Neural progenitor cell (in vitro differentiated cells): ENCODE results near the gene SLC6A13. TPM values are rescaled to one million over a fixed set of nuclear protein-coding genes. Genes with fewer than 3 reads are reported as not detected.

Experiments
- DNase-seq: peaks from one replicate; pipeline ENCODE4 v3.0.0-alpha.2; 2016; ENCODE audit warnings: low spot score
- H2AFZ ChIP-seq: fragments of 200-600 bp; sonication (generic); replicated peaks from 2 replicates; pipeline ENCODE4 v1.6.1; 2016; ENCODE audit warnings: antibody characterized with exemption
- H3F3A ChIP-seq: fragments of 200-600 bp; sonication (generic); 2 replicates; pipeline ENCODE4 v1.6.1; 2016; ENCODE audit warnings: antibody characterized with exemption, low read depth
- H3K27ac ChIP-seq: fragments of 200-600 bp; sonication (generic); 2 replicates; pipeline ENCODE4 v1.5.1; 2016; ENCODE audit warnings: mild to moderate bottlenecking
- H3K27me3 ChIP-seq: fragments of 200-600 bp; sonication (generic); 2 replicates; pipeline ENCODE4 v1.6.1; 2016; ENCODE audit warnings: mild to moderate bottlenecking, moderate library complexity
- H3K36me3 ChIP-seq: fragments of 200-600 bp; sonication (generic); 2 replicates; pipeline ENCODE4 v1.5.1; 2016
- H3K4me1 ChIP-seq: fragments of 200-600 bp; sonication (generic); 2 replicates; pipeline ENCODE4 v1.6.1; 2016; ENCODE audit warnings: mixed run types
- H3K4me2 ChIP-seq: fragments of 200-600 bp; sonication (generic); 2 replicates; pipeline ENCODE4 v1.6.1; 2016
- H3K4me3 ChIP-seq: fragments of 200-600 bp; sonication (generic); 2 replicates; pipeline ENCODE4 v1.5.1; 2016
- H3K79me2 ChIP-seq: fragments of 200-600 bp; sonication (generic); 2 replicates; pipeline ENCODE4 v1.6.1; 2016; ENCODE audit warnings: low read depth
- H3K9ac ChIP-seq: fragments of 200-600 bp; sonication (generic); 2 replicates; pipeline ENCODE4 v1.6.1; 2016
- H3K9me3 ChIP-seq: fragments of 200-600 bp; sonication (generic); 2 replicates; pipeline ENCODE4 v1.5.1; 2016; ENCODE audit warnings: low read depth
- H4K20me1 ChIP-seq: fragments of 200-600 bp; sonication (generic); 2 replicates; pipeline ENCODE4 v1.6.1; 2016; ENCODE audit warnings: low read depth
- H3K27ac Mint-ChIP-seq: 3 replicates; pipeline ENCODE4 v1.8.0; 2021; ENCODE audit warnings: mixed read lengths
- H3K27me3 Mint-ChIP-seq: 2 replicates; pipeline ENCODE4 v1.8.0; 2022; ENCODE audit warnings: low read depth, mild to moderate bottlenecking, inconsistent platforms, moderate library complexity, mixed read lengths; ENCODE audit not compliant: insufficient read depth
- H3K36me3 Mint-ChIP-seq: 3 replicates; pipeline ENCODE4 v1.8.0; 2021; ENCODE audit warnings: mixed read lengths
- H3K4me1 Mint-ChIP-seq: 3 replicates; pipeline ENCODE4 v1.8.0; 2021; ENCODE audit warnings: mixed read lengths
- H3K4me3 Mint-ChIP-seq: 3 replicates; pipeline ENCODE4 v1.8.0; 2021; ENCODE audit warnings: mild to moderate bottlenecking, moderate library complexity, mixed read lengths
- H3K9me3 Mint-ChIP-seq: 3 replicates; pipeline ENCODE4 v1.8.0; 2020; ENCODE audit warnings: mixed read lengths
- CTCF ChIP-seq: fragments of 200-600 bp; sonication (generic); IDR thresholded peaks from 2 replicates; pipeline ENCODE4 v1.5.1; 2017; ENCODE audit warnings: antibody characterized with exemption, mild to moderate bottlenecking
- EZH2 ChIP-seq: fragments of 200-600 bp; sonication (generic); IDR thresholded peaks from 2 replicates; pipeline ENCODE4 v1.6.1; 2017; ENCODE audit warnings: antibody characterized with exemption, mild to moderate bottlenecking, moderate library complexity
- EZH2phosphoT487 ChIP-seq: fragments of 200-600 bp; sonication (generic); IDR thresholded peaks from 2 replicates; pipeline ENCODE4 v1.6.1; 2017; ENCODE audit warnings: antibody characterized with exemption
- total RNA-seq: library from RNA; depleted of rRNA; stranded (reverse); fragments of >200 nt; gene quantifications from 2 replicates; pipeline ENCODE4 v1.2.3, GENCODE V29; 2015; ENCODE audit warnings: low replicate concordance

Gene SLC6A13
- total RNA-seq, 1 donor from 2014 or later = not detected

DNA sequence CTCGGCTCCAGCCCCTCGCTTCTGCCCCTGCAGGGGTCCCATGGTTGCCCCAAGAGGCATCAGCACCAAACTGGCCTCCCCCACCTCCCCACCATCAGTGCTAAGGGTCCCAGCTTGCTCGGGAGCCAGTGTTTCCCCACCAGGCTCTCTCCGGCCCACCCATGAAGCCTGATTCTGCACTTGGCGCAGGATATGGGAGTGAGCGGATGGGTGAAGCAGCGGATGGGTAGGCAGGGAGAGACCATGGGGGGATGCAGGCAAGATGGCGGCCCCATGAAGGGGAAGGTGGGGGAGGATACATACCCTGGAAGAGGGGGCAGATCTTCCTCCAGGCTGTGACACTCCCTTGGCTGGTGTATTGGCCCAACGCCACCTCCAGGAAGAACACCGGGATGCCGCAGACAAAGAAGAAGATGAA lies 58.4 kb downstream of the SLC6A13 start:
- Histone ChIP-seq H3K27me3 (peaks cover 100% of the 10 kb centered on the region), H3K4me3 (peak overlapping the region; percentile 72)
- peaks cover 53% of the 10 kb centered on the region for H3K27me3 Mint-ChIP-seq

GRCh38 chr12:203462-204260 lies 59.0 kb downstream of the SLC6A13 start:
- Histone ChIP-seq H2AFZ (peak overlapping the region; percentile 96), H3K4me2 (peak overlapping the region; percentile 83), H3K9ac (no peak overlapping the region), H4K20me1 (no peaks in the 10 kb centered on the region), H3K27ac (no peak overlapping the region), H3K27me3 (peaks cover 100% of the 10 kb centered on the region), H3K79me2 (no peaks in the 10 kb centered on the region), H3K36me3 (no peaks in the 10 kb centered on the region), H3K4me1 (peaks cover 6% of the 10 kb centered on the region), H3K9me3 (no peaks in the 10 kb centered on the region), H3F3A (peaks cover 15% of the 10 kb centered on the region), H3K4me3 (peak overlapping the region; percentile 72)
- peak overlapping the region; percentile 83 for H3K4me3 Mint-ChIP-seq
- H3K36me3 Mint-ChIP-seq = no peaks in the 10 kb centered on the region
- no peak overlapping the region for H3K27ac Mint-ChIP-seq
- DNase-seq = peak; percentile 82
- H3K9me3 Mint-ChIP-seq = no peaks in the 10 kb centered on the region
- peaks cover 13% of the 10 kb centered on the region for H3K4me1 Mint-ChIP-seq
- TF ChIP-seq EZH2 (no peak), CTCF (peak; percentile 30), EZH2phosphoT487 (peak; percentile 69)
- H3K27me3 Mint-ChIP-seq = peaks cover 49% of the 10 kb centered on the region

More for the DNA sequence above, 58.4 kb downstream of the SLC6A13 start:
- H3K4me3 Mint-ChIP-seq = peak overlapping the region; percentile 83
- TF ChIP-seq CTCF = no peak
- TF ChIP-seq EZH2 = no peak
- TF ChIP-seq EZH2phosphoT487 = no peak
- no peak overlapping the region for H3K9ac ChIP-seq
- H3K36me3 ChIP-seq = no peaks in the 10 kb centered on the region
- H3K9me3 Mint-ChIP-seq = no peaks in the 10 kb centered on the region
- peak overlapping the region; percentile 83 for H3K4me2 ChIP-seq
- H3F3A ChIP-seq = peaks cover 15% of the 10 kb centered on the region
- H3K27ac Mint-ChIP-seq = no peak overlapping the region
- H3K79me2 ChIP-seq = no peaks in the 10 kb centered on the region
- H2AFZ ChIP-seq = no peak overlapping the region
- H3K4me1 Mint-ChIP-seq = peaks cover 11% of the 10 kb centered on the region
- H3K36me3 Mint-ChIP-seq = no peaks in the 10 kb centered on the region
- no peak overlapping the region for H3K27ac ChIP-seq
- H3K9me3 ChIP-seq = no peaks in the 10 kb centered on the region
- no peaks in the 10 kb centered on the region for H4K20me1 ChIP-seq
- peaks cover 6% of the 10 kb centered on the region for H3K4me1 ChIP-seq
- no peak for DNase-seq

DNA sequence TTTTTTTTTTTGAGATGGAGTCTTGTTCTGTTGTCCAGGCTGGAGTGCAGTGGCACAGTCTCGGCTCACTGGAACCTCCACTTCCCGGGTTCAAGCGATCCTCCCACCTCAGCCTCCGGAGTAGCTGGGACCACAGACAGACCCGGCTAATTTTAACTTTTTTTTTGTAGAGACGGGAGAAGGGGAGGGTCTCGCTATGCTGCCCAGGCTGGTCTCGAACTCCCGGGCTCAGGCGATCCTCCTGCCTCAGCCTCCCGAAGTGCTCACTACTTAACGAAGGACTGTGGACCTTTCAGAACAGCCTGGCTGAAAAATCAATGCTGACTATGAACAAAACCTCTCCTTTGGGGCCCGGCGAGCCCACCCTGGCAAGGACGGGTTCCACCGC lies 59.6 kb downstream of the SLC6A13 start:
- peaks cover 15% of the 10 kb centered on the region for H3K4me1 Mint-ChIP-seq
- no peak overlapping the region for H3K27ac Mint-ChIP-seq
- Histone ChIP-seq H3F3A (peaks cover 15% of the 10 kb centered on the region), H4K20me1 (no peaks in the 10 kb centered on the region), H3K9ac (no peak overlapping the region), H3K4me3 (peak overlapping the region; percentile 72), H3K4me2 (peak overlapping the region; percentile 83), H3K27ac (no peak overlapping the region), H3K79me2 (no peaks in the 10 kb centered on the region), H2AFZ (peak overlapping the region; percentile 96), H3K36me3 (no peaks in the 10 kb centered on the region), H3K4me1 (peaks cover 6% of the 10 kb centered on the region), H3K9me3 (no peaks in the 10 kb centered on the region), H3K27me3 (peaks cover 100% of the 10 kb centered on the region)
- peak overlapping the region; percentile 13 for H3K4me3 Mint-ChIP-seq
- no peaks in the 10 kb centered on the region for H3K36me3 Mint-ChIP-seq
- peaks cover 49% of the 10 kb centered on the region for H3K27me3 Mint-ChIP-seq
- no peaks in the 10 kb centered on the region for H3K9me3 Mint-ChIP-seq
- no peak for DNase-seq
- TF ChIP-seq EZH2phosphoT487 (no peak), EZH2 (no peak), CTCF (no peak)
